ENCODE measurements around the gene PTGER1.

The PTGER1 gene

GRCh38 chr19:14497228-14497921 lies 22.2 kb upstream of the PTGER1 start:
- no peak for DNase-seq

- DNase-seq: no peak
Measured at GRCh38 chr19:14496834-14497227, 21.7 kb upstream of the PTGER1 start.

GRCh38 chr19:14496029-14496833 lies 21.1 kb upstream of the PTGER1 start, which contains the start of gene GIPC1:
Gene GIPC1, minus strand, starts transcription at chr19:14496127. Its CDS starts 13,151 bp downstream, at chr19:14482976.
- DNase-seq: peak; percentile 85

GRCh38 chr19:14495672-14496028 lies 20.5 kb upstream of the PTGER1 start:
- DNase-seq: no peak

- no peak for DNase-seq
Measured at GRCh38 chr19:14494910-14495671, 19.9 kb upstream of the PTGER1 start.

- no peak for DNase-seq
Measured at GRCh38 chr19:14494411-14494810, 19.3 kb upstream of the PTGER1 start.

- DNase-seq: no peak
Measured at GRCh38 chr19:14492756-14493337, 17.7 kb upstream of the PTGER1 start.

- no peak for DNase-seq
Measured at GRCh38 chr19:14487370-14488125, 12.4 kb upstream of the PTGER1 start.

GRCh38 chr19:14482172-14482941 lies 7.2 kb upstream of the PTGER1 start:
- no peak for DNase-seq

- no peak for DNase-seq
Measured at GRCh38 chr19:14480700-14481079, 5.5 kb upstream of the PTGER1 start.

- peak; percentile 77 for DNase-seq
Measured at GRCh38 chr19:14479975-14480699, 5.0 kb upstream of the PTGER1 start.

- no peak for DNase-seq
Measured at GRCh38 chr19:14479309-14479974, 4.3 kb upstream of the PTGER1 start.

- DNase-seq: no peak
Measured at GRCh38 chr19:14478113-14478545, 3.0 kb upstream of the PTGER1 start.

GRCh38 chr19:14477418-14478112 lies 2.4 kb upstream of the PTGER1 start:
- DNase-seq: no peak

- peak; percentile 31 for DNase-seq
Measured at GRCh38 chr19:14476673-14477401, 1.7 kb upstream of the PTGER1 start.

GRCh38 chr19:14476327-14476672 lies 1.1 kb upstream of the PTGER1 start:
- no peak for DNase-seq

- no peak for DNase-seq
Measured at GRCh38 chr19:14474827-14475226, 327 bp downstream of the PTGER1 start.

- DNase-seq: no peak
Measured at GRCh38 chr19:14473978-14474578, 1.1 kb downstream of the PTGER1 start.

All from activated naive CD4-positive, alpha-beta T cell treated with Interleukin-2 at 50 U/mL for 16 hours (primary cell).